NCI-H2029 (cell line): ENCODE measurements around the gene SCCPDH.

ENCODE experiments used
- DNase-seq: peaks from one replicate; lab custom pipeline; 2025; lab: John Stamatoyannopoulos, UW

Gene SCCPDH

GRCh38 chr1:246785494-246786111 lies 61.4 kb downstream of the SCCPDH start:
- DNase-seq: no peak

- DNase-seq: peak; percentile 66
These were observed 62.5 kb downstream of the SCCPDH start for GRCh38 chr1:246786606-246787238.

GRCh38 chr1:246787781-246788513 lies 63.7 kb downstream of the SCCPDH start:
- DNase-seq: no peak

- no peak for DNase-seq
These were observed 64.7 kb downstream of the SCCPDH start for GRCh38 chr1:246788895-246789338.

GRCh38 chr1:246789454-246790339 lies 65.5 kb downstream of the SCCPDH start:
- DNase-seq: no peak

GRCh38 chr1:246790364-246790763 lies 66.2 kb downstream of the SCCPDH start:
- DNase-seq: no peak

- no peak for DNase-seq
These were observed 66.6 kb downstream of the SCCPDH start for GRCh38 chr1:246790833-246791232.

GRCh38 chr1:246791303-246791918 lies 67.2 kb downstream of the SCCPDH start:
- no peak for DNase-seq

GRCh38 chr1:246792603-246793002 lies 68.4 kb downstream of the SCCPDH start:
- DNase-seq: no peak

- DNase-seq: no peak
These were observed 69.2 kb downstream of the SCCPDH start for GRCh38 chr1:246793356-246793896.

- no peak for DNase-seq
These were observed 70.0 kb downstream of the SCCPDH start for GRCh38 chr1:246794048-246794827.

GRCh38 chr1:246794828-246795671 lies 70.8 kb downstream of the SCCPDH start:
- peak; percentile 83 for DNase-seq

- peak; percentile 45 for DNase-seq
These were observed 71.9 kb downstream of the SCCPDH start for GRCh38 chr1:246795906-246796694.

- DNase-seq: no peak
These were observed 72.9 kb downstream of the SCCPDH start for GRCh38 chr1:246797157-246797556.

GRCh38 chr1:246797597-246797996 lies 73.4 kb downstream of the SCCPDH start:
- DNase-seq: no peak

- DNase-seq: no peak
These were observed 73.9 kb downstream of the SCCPDH start for GRCh38 chr1:246798107-246798506.

GRCh38 chr1:246798606-246799496 lies 74.6 kb downstream of the SCCPDH start:
- DNase-seq: no peak

- no peak for DNase-seq
These were observed 76.1 kb downstream of the SCCPDH start for GRCh38 chr1:246800356-246800755.
